ENCODE results near the gene SUCLG1. TPM values are rescaled to one million over a fixed set of nuclear protein-coding genes. Genes with fewer than 3 reads are reported as not detected.

SUCLG1 gene
- polyA plus RNA-seq, 1 donor (not counting 4 experiments of a cell fraction or from before 2014, with no cell fraction given), result 83.6 TPM

DNA sequence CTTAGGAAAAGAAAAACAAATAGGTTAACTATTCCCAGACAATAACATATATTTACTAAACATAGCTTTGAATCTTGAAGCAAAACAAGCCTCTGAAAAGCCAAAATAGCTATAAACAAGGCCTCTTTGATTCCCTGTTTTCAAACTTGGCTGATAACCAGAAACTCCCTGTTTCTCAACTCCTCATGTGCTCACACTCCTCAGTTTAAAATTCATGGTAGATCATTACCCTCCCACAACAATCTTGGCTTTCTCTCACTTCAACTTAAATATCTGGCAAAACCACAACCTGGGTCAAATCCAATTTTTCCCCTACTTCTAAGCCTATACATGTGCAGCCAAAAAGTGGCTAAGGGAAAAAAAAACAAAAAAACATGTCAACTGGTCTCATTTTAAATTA lies 15.6 kb downstream of the SUCLG1 start:
- H2AFZ ChIP-seq (ENCODE audit: control insufficient read depth, low read length), result no peak overlapping the region
- no peaks in the 10 kb centered on the region for H4K20me1 ChIP-seq (ENCODE audit: control insufficient read depth, extremely low read depth, insufficient read depth, low read length)
- no peaks in the 10 kb centered on the region for H3K4me1 ChIP-seq (ENCODE audit: control insufficient read depth, extremely low read depth, insufficient read depth, low read length)
- H3K9me1 ChIP-seq (ENCODE audit: control insufficient read depth, extremely low read depth, insufficient read depth, low read length), result peaks cover 2% of the 10 kb centered on the region
- H3K36me3 ChIP-seq (ENCODE audit: control insufficient read depth in 2 of 2, extremely low read depth in 1 of 2, insufficient read depth in 2 of 2, low read length in 2 of 2), result peaks cover 8 to 14% of the 10 kb centered on the region in 2 experiments
- no peak overlapping the region for H3K4me3 ChIP-seq (ENCODE audit: control insufficient read depth in 2 of 3, extremely low read depth in 1 of 3, insufficient read depth in 2 of 3, low read depth in 1 of 3, low read length in 3 of 3)
- no peak overlapping the region for H3K4me2 ChIP-seq (ENCODE audit: control insufficient read depth, extremely low read depth, insufficient read depth, low read depth, low read length)
- H3K9ac ChIP-seq (ENCODE audit: control insufficient read depth, extremely low read depth, insufficient read depth, low read length), result no peak overlapping the region
- no peak for TF ChIP-seq EZH2 (IDR thresholded peaks at IDR 0.05; ENCODE audit: low read length)
- TF ChIP-seq, protein P1, sequence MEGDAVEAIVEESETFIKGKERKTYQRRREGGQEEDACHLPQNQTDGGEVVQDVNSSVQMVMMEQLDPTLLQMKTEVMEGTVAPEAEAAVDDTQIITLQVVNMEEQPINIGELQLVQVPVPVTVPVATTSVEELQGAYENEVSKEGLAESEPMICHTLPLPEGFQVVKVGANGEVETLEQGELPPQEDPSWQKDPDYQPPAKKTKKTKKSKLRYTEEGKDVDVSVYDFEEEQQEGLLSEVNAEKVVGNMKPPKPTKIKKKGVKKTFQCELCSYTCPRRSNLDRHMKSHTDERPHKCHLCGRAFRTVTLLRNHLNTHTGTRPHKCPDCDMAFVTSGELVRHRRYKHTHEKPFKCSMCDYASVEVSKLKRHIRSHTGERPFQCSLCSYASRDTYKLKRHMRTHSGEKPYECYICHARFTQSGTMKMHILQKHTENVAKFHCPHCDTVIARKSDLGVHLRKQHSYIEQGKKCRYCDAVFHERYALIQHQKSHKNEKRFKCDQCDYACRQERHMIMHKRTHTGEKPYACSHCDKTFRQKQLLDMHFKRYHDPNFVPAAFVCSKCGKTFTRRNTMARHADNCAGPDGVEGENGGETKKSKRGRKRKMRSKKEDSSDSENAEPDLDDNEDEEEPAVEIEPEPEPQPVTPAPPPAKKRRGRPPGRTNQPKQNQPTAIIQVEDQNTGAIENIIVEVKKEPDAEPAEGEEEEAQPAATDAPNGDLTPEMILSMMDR (optimal IDR thresholded peaks at IDR 0.05 in 1 of 3, IDR thresholded peaks at IDR 0.05 in 1 of 3, conservative IDR thresholded peaks at IDR 0.05 in 1 of 3; ENCODE audit: extremely low read depth in 1 of 3, insufficient read depth in 2 of 3, low read length in 3 of 3), result no peak
- no peaks in the 10 kb centered on the region for H3K27me3 ChIP-seq (ENCODE audit: control insufficient read depth, extremely low read depth, insufficient read depth, low read length)
- H3K9me3 ChIP-seq (ENCODE audit: control insufficient read depth, low read depth, low read length), result no peaks in the 10 kb centered on the region
- H3K27ac ChIP-seq (ENCODE audit: control insufficient read depth, insufficient read depth, low read length), result no peak overlapping the region
- dilution Hi-C loops (cut with MboI; ENCODE audit: extremely low pct_ligation_motif_present, low sequenced_read_pairs), result no loop called here
- peaks cover 2% of the 10 kb centered on the region for H3K79me2 ChIP-seq (ENCODE audit: control insufficient read depth, insufficient read depth, low read length)
- no peak for DNase-seq (ENCODE audit: low read depth, low spot score)
- no peak for FAIRE-seq

DNA sequence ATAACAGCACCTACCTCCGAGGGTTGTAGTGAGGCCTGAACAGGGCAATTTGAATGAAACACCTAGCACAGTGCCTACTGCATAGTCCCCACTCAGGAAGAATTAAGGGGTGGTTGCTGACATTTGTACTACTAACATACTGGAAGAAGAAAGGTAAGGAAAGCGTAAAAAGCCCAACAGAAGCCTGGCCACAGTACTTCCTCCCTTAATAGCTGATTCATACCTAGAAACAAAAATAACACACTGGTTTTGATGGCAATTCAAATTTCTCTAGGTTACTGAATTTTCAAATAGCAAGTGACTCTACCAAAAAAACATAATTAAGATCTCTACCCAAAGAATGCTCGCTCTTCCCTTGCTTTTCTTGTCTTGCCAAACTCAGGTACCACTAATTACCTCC lies 16.2 kb downstream of the SUCLG1 start:
- peaks cover 2% of the 10 kb centered on the region for H3K79me2 ChIP-seq (ENCODE audit: control insufficient read depth, insufficient read depth, low read length)
- H3K9me3 ChIP-seq (ENCODE audit: control insufficient read depth, low read depth, low read length), result no peaks in the 10 kb centered on the region
- no peak overlapping the region for H3K27ac ChIP-seq (ENCODE audit: control insufficient read depth, insufficient read depth, low read length)
- TF ChIP-seq EZH2 (IDR thresholded peaks at IDR 0.05; ENCODE audit: low read length), result no peak
- TF ChIP-seq, protein P1 (optimal IDR thresholded peaks at IDR 0.05 in 1 of 3, IDR thresholded peaks at IDR 0.05 in 1 of 3, conservative IDR thresholded peaks at IDR 0.05 in 1 of 3; ENCODE audit: extremely low read depth in 1 of 3, insufficient read depth in 2 of 3, low read length in 3 of 3), result no peak
- no peaks in the 10 kb centered on the region for H3K4me1 ChIP-seq (ENCODE audit: control insufficient read depth, extremely low read depth, insufficient read depth, low read length)
- no peak overlapping the region for H2AFZ ChIP-seq (ENCODE audit: control insufficient read depth, low read length)
- peaks cover 2% of the 10 kb centered on the region for H3K9me1 ChIP-seq (ENCODE audit: control insufficient read depth, extremely low read depth, insufficient read depth, low read length)
- H3K9ac ChIP-seq (ENCODE audit: control insufficient read depth, extremely low read depth, insufficient read depth, low read length), result no peak overlapping the region
- DNase-seq (ENCODE audit: low read depth, low spot score), result no peak
- peaks cover 8 to 14% of the 10 kb centered on the region in 2 experiments for H3K36me3 ChIP-seq (ENCODE audit: control insufficient read depth in 2 of 2, extremely low read depth in 1 of 2, insufficient read depth in 2 of 2, low read length in 2 of 2)
- no peaks in the 10 kb centered on the region for H3K27me3 ChIP-seq (ENCODE audit: control insufficient read depth, extremely low read depth, insufficient read depth, low read length)
- dilution Hi-C loops (cut with MboI; ENCODE audit: extremely low pct_ligation_motif_present, low sequenced_read_pairs), result no loop called here
- H3K4me3 ChIP-seq (ENCODE audit: control insufficient read depth in 2 of 3, extremely low read depth in 1 of 3, insufficient read depth in 2 of 3, low read depth in 1 of 3, low read length in 3 of 3), result no peak overlapping the region
- no peaks in the 10 kb centered on the region for H4K20me1 ChIP-seq (ENCODE audit: control insufficient read depth, extremely low read depth, insufficient read depth, low read length)
- no peak overlapping the region for H3K4me2 ChIP-seq (ENCODE audit: control insufficient read depth, extremely low read depth, insufficient read depth, low read depth, low read length)
- FAIRE-seq, result no peak
